ENCODE results near the gene FGFR3.

GRCh38 chr4:1766106-1767060 lies 26.7 kb upstream of the FGFR3 start:
- TF ChIP-seq, protein P1, sequence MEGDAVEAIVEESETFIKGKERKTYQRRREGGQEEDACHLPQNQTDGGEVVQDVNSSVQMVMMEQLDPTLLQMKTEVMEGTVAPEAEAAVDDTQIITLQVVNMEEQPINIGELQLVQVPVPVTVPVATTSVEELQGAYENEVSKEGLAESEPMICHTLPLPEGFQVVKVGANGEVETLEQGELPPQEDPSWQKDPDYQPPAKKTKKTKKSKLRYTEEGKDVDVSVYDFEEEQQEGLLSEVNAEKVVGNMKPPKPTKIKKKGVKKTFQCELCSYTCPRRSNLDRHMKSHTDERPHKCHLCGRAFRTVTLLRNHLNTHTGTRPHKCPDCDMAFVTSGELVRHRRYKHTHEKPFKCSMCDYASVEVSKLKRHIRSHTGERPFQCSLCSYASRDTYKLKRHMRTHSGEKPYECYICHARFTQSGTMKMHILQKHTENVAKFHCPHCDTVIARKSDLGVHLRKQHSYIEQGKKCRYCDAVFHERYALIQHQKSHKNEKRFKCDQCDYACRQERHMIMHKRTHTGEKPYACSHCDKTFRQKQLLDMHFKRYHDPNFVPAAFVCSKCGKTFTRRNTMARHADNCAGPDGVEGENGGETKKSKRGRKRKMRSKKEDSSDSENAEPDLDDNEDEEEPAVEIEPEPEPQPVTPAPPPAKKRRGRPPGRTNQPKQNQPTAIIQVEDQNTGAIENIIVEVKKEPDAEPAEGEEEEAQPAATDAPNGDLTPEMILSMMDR (IDR thresholded peaks at IDR 0.05; ENCODE audit: poor library complexity, severe bottlenecking): no peak
- no peak for TF ChIP-seq TAF1 (IDR thresholded peaks at IDR 0.05; ENCODE audit: low read depth)
- no peak for TF ChIP-seq EP300 (conservative IDR thresholded peaks at IDR 0.05; ENCODE audit: poor library complexity, severe bottlenecking)
- TF ChIP-seq MXI1 (conservative IDR thresholded peaks at IDR 0.05; ENCODE audit: poor library complexity, severe bottlenecking): no peak
- TF ChIP-seq EZH2 (IDR thresholded peaks at IDR 0.05; ENCODE audit: borderline replicate concordance, insufficient read depth, low read length, poor library complexity, severe bottlenecking): no peak
- TF ChIP-seq POLR2AphosphoS5 (IDR thresholded peaks at IDR 0.05): no peak
- no peak for TF ChIP-seq SMC3 (conservative IDR thresholded peaks at IDR 0.05; ENCODE audit: poor library complexity)
- TF ChIP-seq RAD21 (conservative IDR thresholded peaks at IDR 0.05): no peak
- TF ChIP-seq REST (IDR thresholded peaks at IDR 0.05; ENCODE audit: borderline replicate concordance): no peak
